ENCODE data around the gene SH2D6. TPM values are rescaled to one million over a fixed set of nuclear protein-coding genes. Genes with fewer than 3 reads are reported as not detected.

Gene SH2D6
- total RNA-seq, 4 donors from 2014 or later, result 7.6 to 14.2 (median 11.4) TPM; not detected in 1

- Histone ChIP-seq H3K27me3 (no peaks in the 10 kb centered on the region), H3K27ac (peak overlapping the region in 3 of 4 donors; percentile 26 to 66 (median 55)), H3K36me3 (no peaks in the 10 kb centered on the region), H3K4me1 (peaks cover 0 to 8% (median 2%) of the 10 kb centered on the region in 4 donors), H3K9me3 (no peaks in the 10 kb centered on the region), H3K4me3 (no peak overlapping the region)
- intact Hi-C loops (cut with DNase I; ENCODE audit: low total_unique reads), result no loop called here
- DNase-seq, result no peak
- in situ Hi-C loops (cut with MboI; ENCODE audit: low pct_ligation_motif_present in 1 of 4, low pct_unique_long_range_greater_than_20kb in 1 of 4, low sequenced_read_pairs in 3 of 4), result no loop called here
- TF ChIP-seq CTCF (IDR thresholded peaks at IDR 0.05) (no peak), EP300 (IDR thresholded peaks at IDR 0.05; ENCODE audit: low read depth) (no peak), POLR2AphosphoS5 (IDR thresholded peaks at IDR 0.05) (no peak), POLR2A (IDR thresholded peaks at IDR 0.05) (no peak)
- WGBS, 2 donors (ENCODE audit: low coverage in 1 of 2), result 93% methylated on average over 14 of the region's 14 CpGs; no CpG with 5 or more reads in 1 of the 2 donors
Observed at GRCh38 chr2:85395912-85396475, 22.5 kb upstream of the SH2D6 start.

GRCh38 chr2:85396531-85397470 lies 21.7 kb upstream of the SH2D6 start:
- in situ Hi-C loops (cut with MboI; ENCODE audit: low pct_ligation_motif_present in 1 of 4, low pct_unique_long_range_greater_than_20kb in 1 of 4, low sequenced_read_pairs in 3 of 4) (no loop called here), intact Hi-C loops (cut with DNase I; ENCODE audit: low total_unique reads) (no loop called here)
- no peak for DNase-seq
- 40 to 54% methylated on average over 1 to 5 of the region's 5 CpGs for WGBS, 2 donors (ENCODE audit: low coverage in 1 of 2)
- Histone ChIP-seq H3K36me3 (no peaks in the 10 kb centered on the region), H3K4me3 (no peak overlapping the region), H3K9me3 (no peaks in the 10 kb centered on the region), H3K4me1 (peaks cover 0 to 8% (median 2%) of the 10 kb centered on the region in 4 donors), H3K27me3 (no peaks in the 10 kb centered on the region), H3K27ac (peak overlapping the region; percentile 26 to 66 (median 52))
- TF ChIP-seq POLR2AphosphoS5 (IDR thresholded peaks at IDR 0.05) (no peak), CTCF (IDR thresholded peaks at IDR 0.05) (no peak), EP300 (IDR thresholded peaks at IDR 0.05; ENCODE audit: low read depth) (no peak)

- in situ Hi-C loops (cut with MboI; ENCODE audit: low pct_ligation_motif_present in 1 of 4, low pct_unique_long_range_greater_than_20kb in 1 of 4, low sequenced_read_pairs in 3 of 4) (no loop called here), intact Hi-C loops (cut with DNase I; ENCODE audit: low total_unique reads) (no loop called here)
- H3K9me3 ChIP-seq, result no peaks in the 10 kb centered on the region
- TF ChIP-seq POLR2A (IDR thresholded peaks at IDR 0.05) (no peak), POLR2AphosphoS5 (IDR thresholded peaks at IDR 0.05) (no peak), EP300 (IDR thresholded peaks at IDR 0.05; ENCODE audit: low read depth) (no peak), CTCF (IDR thresholded peaks at IDR 0.05) (no peak)
- H3K36me3 ChIP-seq, result no peaks in the 10 kb centered on the region
- peak overlapping the region in 1 of 4 donors; percentile 66 for H3K27ac ChIP-seq
- 98% methylated on average over 4 of the region's 4 CpGs; no CpG with 5 or more reads in 1 of the 2 donors for WGBS, 2 donors (ENCODE audit: low coverage in 1 of 2)
- no peak for DNase-seq
- H3K4me1 ChIP-seq, result peaks cover 0 to 8% (median 2%) of the 10 kb centered on the region in 4 donors
- H3K27me3 ChIP-seq, result no peaks in the 10 kb centered on the region
- no peak overlapping the region for H3K4me3 ChIP-seq
Observed at GRCh38 chr2:85397925-85398331, 20.6 kb upstream of the SH2D6 start.

GRCh38 chr2:85398426-85399182 lies 19.9 kb upstream of the SH2D6 start:
- Histone ChIP-seq H3K4me1 (peaks cover 0 to 8% (median 2%) of the 10 kb centered on the region in 4 donors), H3K9me3 (no peaks in the 10 kb centered on the region), H3K36me3 (no peaks in the 10 kb centered on the region), H3K27ac (no peak overlapping the region), H3K27me3 (no peaks in the 10 kb centered on the region), H3K4me3 (no peak overlapping the region)
- DNase-seq, result no peak
- TF ChIP-seq POLR2A (IDR thresholded peaks at IDR 0.05) (no peak), CTCF (IDR thresholded peaks at IDR 0.05) (no peak)
- in situ Hi-C loops (cut with MboI; ENCODE audit: low pct_ligation_motif_present in 1 of 4, low pct_unique_long_range_greater_than_20kb in 1 of 4, low sequenced_read_pairs in 3 of 4), result no loop called here
- WGBS, 2 donors (ENCODE audit: low coverage in 1 of 2), result 95% methylated on average over 7 of the region's 8 CpGs; no CpG with 5 or more reads in 1 of the 2 donors
- intact Hi-C loops (cut with DNase I; ENCODE audit: low total_unique reads), result no loop called here
